Amniotic stem cell (primary cell): ENCODE measurements around the gene GNA15.

Source experiments
- DNase-seq: peaks from one replicate; lab custom pipeline; 2025; lab: John Stamatoyannopoulos, UW

Gene GNA15

GRCh38 chr19:3106509-3107141 lies 29.2 kb upstream of the GNA15 start:
- no peak for DNase-seq

DNA sequence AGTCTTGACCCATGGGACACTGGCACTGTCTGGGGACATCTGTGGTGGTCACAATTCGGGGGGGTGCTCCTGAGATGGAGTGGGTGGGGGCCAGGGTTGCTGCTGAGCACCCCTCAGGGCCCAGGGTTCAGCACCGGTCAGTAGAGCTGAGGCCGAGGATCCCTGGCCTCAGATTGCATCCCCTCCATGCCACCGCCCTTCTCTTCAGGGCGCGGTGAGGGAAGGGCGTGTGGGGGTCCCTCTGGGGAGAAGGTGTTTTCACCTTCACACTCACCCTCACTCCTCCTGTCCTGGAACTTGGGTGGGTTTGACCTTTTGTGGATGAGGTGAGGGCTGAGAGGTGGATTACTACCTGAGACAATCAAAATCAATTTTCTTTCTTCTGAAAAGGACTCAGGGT lies 28.2 kb upstream of the GNA15 start:
- DNase-seq: no peak

GRCh38 chr19:3108775-3109174 lies 27.1 kb upstream of the GNA15 start:
- peak; percentile 16 for DNase-seq

DNA sequence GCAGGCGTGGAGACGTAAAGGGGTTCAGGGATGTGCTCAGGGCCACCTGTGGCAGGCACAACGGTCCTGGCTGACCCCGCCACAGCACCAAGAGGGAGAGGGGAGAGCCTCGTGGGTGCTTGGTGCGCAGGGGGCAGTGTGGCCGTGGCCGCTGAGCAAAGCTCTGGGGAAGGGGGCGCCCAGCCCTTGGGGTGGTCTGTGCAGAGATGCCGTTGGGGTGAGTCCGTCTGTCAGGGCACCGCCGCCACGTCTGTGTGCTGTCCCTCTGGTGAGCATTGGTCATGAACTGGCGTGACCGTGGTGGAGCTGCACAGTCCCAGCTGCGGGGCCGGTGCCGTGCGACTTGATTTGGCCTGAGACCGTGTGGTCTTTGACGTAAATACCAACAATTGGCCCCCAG lies 26.3 kb upstream of the GNA15 start:
- DNase-seq: no peak

GRCh38 chr19:3110126-3110825 lies 25.6 kb upstream of the GNA15 start:
- no peak for DNase-seq

- DNase-seq: no peak
These were observed 24.1 kb upstream of the GNA15 start for GRCh38 chr19:3111586-3112247.

GRCh38 chr19:3112375-3113099 lies 23.3 kb upstream of the GNA15 start:
- no peak for DNase-seq

DNA sequence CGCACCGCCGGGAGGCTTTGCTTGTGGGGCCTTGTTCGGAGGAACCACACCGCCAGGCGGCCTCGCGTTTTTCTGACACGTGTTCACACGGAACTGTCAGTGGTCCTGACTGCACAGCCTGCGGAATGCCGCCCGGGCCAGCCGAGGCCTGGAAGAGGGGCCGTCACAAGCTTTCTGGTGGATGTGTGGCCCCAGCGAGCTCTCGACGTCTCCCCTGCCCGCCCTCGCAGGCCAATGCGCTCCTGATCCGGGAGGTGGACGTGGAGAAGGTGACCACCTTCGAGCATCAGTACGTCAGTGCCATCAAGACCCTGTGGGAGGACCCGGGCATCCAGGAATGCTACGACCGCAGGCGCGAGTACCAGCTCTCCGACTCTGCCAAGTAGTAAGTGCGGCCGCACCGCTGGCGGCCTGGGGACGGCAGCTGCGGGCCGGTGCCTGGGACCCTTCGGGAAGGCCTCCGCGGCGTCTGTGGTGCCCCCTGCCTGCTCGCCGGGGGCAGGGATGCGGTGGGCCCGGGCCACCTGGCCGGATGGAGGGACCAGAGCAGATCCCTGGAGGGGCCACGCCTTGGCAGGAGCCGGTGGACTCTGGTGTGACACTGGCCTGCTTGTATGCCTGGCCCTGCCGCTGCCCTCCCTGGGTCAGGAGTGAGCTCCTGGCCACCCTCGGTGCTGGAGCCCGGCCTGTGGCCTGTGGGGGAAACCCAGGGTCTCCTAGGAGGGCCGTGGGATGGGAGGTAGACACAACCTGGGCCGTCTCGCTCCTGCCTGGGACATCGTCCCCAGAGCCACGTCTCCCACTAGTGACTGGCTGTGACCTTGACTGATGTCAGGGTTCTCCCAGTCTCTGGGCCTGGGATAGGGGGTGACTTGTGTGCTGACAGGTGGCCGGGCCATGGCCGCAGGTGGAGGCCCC lies 22.5 kb upstream of the GNA15 start:
- no peak for DNase-seq

DNA sequence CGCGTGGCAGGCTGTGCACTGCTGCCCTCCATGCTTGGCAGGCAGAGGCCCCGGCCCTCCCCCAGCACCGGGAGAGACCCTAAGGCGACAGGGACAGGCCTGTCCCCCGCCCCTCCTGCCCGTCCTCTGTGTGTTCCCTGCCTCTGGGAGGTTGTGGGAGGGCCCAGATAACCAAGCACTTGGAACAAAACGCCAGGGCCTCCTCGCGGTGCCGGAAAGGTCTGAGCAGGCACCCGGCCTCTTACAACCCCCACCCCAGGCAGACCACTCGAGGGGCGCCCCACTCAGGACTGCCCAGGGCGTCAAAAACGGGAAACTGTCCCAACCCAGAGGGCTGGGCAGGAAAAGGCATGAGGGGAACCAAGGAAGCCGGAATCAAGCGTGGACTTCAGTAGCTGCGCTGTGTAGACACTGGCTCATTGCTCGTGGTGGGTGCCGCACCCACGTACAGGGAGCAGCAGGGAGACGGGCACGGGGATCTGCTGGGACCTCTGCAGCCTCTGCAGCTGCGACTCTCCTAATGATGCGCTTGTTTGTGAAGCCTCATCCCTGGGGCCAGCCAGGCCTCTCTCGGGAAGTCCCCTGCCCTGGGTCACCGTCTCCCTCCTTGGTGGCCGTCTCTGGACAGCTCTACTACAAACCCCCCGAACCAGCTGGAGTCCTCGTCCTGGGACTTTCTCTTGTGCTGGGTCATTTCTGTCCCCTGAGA lies 21.7 kb upstream of the GNA15 start:
- DNase-seq: no peak

GRCh38 chr19:3114811-3115210 lies 21.0 kb upstream of the GNA15 start:
- no peak for DNase-seq

DNA sequence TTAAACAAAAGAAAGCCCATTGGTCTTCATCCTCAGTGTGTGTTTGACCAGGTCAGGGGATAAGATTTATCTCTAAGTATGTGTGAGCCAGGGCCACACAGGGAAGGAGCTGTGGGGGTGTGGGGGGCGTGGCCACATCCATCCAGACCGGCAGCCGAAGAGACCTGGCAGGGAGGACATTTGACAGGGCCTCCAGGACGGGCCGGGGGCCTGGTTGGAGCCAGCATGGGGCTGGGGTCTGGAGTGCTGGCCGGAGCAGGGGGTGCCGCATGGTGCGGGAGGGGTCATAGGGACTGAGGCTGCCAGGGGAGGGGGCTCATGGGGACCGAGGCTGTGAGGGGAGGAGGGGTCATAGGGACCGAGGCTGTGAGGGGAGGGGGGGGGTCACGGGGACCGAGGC lies 20.4 kb upstream of the GNA15 start:
- no peak for DNase-seq

- no peak for DNase-seq
These were observed 19.8 kb upstream of the GNA15 start for GRCh38 chr19:3115916-3116602.

GRCh38 chr19:3116621-3117020 lies 19.2 kb upstream of the GNA15 start:
- no peak for DNase-seq

DNA sequence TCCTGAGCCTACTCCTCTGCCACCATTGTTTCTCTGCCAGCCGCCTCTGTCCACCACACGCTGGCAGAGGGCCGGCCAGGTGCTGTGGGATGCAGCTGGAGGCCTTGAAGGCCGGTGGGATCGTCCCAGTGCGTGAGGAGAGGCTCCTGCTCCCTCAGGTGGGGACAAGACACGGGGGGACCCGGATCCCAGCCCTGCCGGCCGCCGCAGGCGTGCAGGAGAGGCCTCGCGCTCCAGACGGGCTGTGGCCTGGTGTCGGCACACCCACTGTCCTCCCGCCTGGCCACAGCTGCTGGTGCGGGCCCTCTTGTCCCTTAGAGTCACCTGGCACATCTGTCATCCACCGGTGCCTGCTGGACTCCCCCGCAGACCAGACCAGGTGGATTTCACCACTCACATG lies 18.1 kb upstream of the GNA15 start:
- DNase-seq: no peak

DNA sequence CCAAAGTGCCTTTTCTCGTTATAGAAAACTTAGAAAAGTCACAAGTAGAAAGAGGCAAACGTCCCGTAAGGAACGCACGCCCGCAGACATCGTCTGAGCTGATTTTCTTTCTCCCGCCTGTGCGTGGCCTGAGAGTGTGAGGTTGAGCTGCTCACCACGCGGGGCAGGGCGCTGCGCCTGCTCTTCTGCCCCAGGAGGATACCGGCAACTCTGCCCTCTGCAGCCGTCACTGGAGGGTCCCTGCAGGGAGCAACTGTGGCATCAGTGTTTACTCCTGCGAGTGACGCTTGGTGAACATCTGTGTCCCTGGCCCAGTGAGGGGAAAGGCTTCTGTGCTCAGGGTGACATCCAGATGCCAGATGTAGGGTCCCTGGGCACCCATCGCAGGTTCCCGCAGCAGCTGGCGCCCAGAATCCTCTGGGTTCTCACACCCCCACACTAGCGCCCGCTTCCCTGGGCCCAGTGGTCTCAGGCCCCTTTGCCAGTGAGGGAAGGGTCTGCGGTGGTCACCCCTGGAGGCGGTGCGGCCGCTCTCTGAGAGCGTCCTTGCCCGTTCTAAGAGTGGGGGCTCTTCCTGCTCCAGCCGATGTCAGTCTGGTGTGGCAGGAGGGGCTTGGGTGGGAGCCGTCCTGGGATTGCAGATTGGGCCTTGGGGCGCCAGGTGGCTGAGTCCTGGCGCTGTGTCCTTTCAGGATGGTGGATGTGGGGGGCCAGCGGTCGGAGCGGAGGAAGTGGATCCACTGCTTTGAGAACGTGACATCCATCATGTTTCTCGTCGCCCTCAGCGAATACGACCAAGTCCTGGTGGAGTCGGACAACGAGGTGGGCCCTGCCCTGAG lies 17.4 kb upstream of the GNA15 start:
- no peak for DNase-seq

GRCh38 chr19:3119071-3119595 lies 16.7 kb upstream of the GNA15 start:
- no peak for DNase-seq

- DNase-seq: no peak
These were observed 16.0 kb upstream of the GNA15 start for GRCh38 chr19:3119693-3120380.

DNA sequence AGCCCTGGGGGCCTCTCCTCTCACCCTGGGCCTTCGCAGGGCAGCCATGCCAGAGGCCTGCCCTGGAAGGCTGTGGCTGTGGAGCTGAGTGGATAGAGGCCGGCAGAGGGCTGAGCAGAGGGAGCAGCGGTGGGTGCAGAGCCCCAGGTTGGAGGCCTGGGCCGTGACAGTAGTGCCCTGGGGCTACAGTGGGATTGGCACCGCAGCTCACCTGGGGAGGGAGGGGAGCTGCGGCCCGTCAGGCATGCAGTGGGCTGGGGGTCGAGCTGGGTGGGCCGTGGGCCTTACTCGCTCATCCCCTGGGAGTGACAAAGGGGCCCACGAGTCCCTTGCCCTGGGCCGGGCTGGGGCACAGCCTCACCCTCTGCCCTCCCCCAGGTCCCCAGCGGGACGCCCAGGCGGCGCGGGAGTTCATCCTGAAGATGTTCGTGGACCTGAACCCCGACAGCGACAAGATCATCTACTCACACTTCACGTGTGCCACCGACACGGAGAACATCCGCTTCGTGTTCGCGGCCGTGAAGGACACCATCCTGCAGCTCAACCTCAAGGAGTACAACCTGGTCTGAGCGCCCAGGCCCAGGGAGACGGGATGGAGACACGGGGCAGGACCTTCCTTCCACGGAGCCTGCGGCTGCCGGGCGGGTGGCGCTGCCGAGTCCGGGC lies 15.1 kb upstream of the GNA15 start:
- no peak for DNase-seq
